Naive thymus-derived CD4-positive, alpha-beta T cell (primary cell): ENCODE results near the gene CCDC178. TPM values are rescaled to one million over a fixed set of nuclear protein-coding genes. Genes with fewer than 3 reads are reported as not detected.

Experiments used
- ATAC-seq: fragments of 150-1000 bp; cut with Tn5 transposase; 2 replicates; pipeline ENCODE4 v1.10.0; 2021; ENCODE audit warnings: mild to moderate bottlenecking, moderate library complexity
- CTCF ChIA-PET: fragments of 350-600 bp; sonication (Branson Sonifier 250); formaldehyde crosslinking; loops from one replicate; lab custom pipeline; 2021; ENCODE audit warnings: antibody characterized with exemption; lab: Charles Lee
- POLR2A ChIA-PET: fragments of 350-600 bp; sonication (Branson Sonifier 250); formaldehyde crosslinking; loops from one replicate; lab custom pipeline; 2021; ENCODE audit warnings: antibody characterized with exemption, inconsistent platforms; lab: Charles Lee
- DNase-seq, 9 donors: peaks; one replicate each; pipeline versions ENCODE4 v3.0.0 to v3.0.0-alpha.2; 2020 to 2022; ENCODE audit warnings: mixed read lengths in 1 of 9
- H3K27ac ChIP-seq: one replicate; pipeline ENCODE4 v1.7.0; 2013; ENCODE audit warnings: mild to moderate bottlenecking, low read depth, low read length, moderate library complexity
- H3K27me3 ChIP-seq, 2 donors: one replicate each; pipeline ENCODE4 v1.7.0; 2013; ENCODE audit warnings: low read length in 2 of 2, mild to moderate bottlenecking in 2 of 2, moderate library complexity in 2 of 2; ENCODE audit not compliant: control insufficient read depth in 2 of 2, insufficient read depth in 2 of 2
- H3K36me3 ChIP-seq, 3 experiments: 1 replicate in 2 of 3; 2 replicates in 1 of 3; pipeline ENCODE4 v1.7.0; 2013; ENCODE audit warnings: low read length in 3 of 3, mild to moderate bottlenecking in 3 of 3, moderate library complexity in 1 of 3; ENCODE audit not compliant: insufficient read depth in 3 of 3, control insufficient read depth in 2 of 3
- H3K4me1 ChIP-seq, 2 donors: one replicate each; pipeline ENCODE4 v1.7.0; 2013; ENCODE audit warnings: low read length in 2 of 2, mild to moderate bottlenecking in 2 of 2, moderate library complexity in 1 of 2; ENCODE audit not compliant: control insufficient read depth in 2 of 2, insufficient read depth in 2 of 2
- H3K4me3 ChIP-seq: 2 replicates; pipeline ENCODE4 v1.7.0; 2013; ENCODE audit warnings: mild to moderate bottlenecking, low read length
- H3K9me3 ChIP-seq, 3 experiments: 1 replicate in 2 of 3; 2 replicates in 1 of 3; pipeline ENCODE4 v1.7.0; 2013; ENCODE audit warnings: low read length in 3 of 3; ENCODE audit not compliant: control insufficient read depth in 2 of 3
- H3K27ac Mint-ChIP-seq, 9 donors: one replicate each; pipeline ENCODE4 v1.8.0; 2020 to 2022; ENCODE audit warnings: mixed read lengths in 9 of 9, mild to moderate bottlenecking in 8 of 9, moderate library complexity in 5 of 9, inconsistent platforms in 2 of 9
- H3K27me3 Mint-ChIP-seq, 5 donors: one replicate each; pipeline ENCODE4 v1.8.0; 2021 to 2022; ENCODE audit warnings: mixed read lengths in 5 of 5, mild to moderate bottlenecking in 1 of 5
- H3K36me3 Mint-ChIP-seq, 5 donors: one replicate each; pipeline ENCODE4 v1.8.0; 2020 to 2022; ENCODE audit warnings: mixed read lengths in 5 of 5, mild to moderate bottlenecking in 3 of 5, inconsistent platforms in 1 of 5
- H3K4me1 Mint-ChIP-seq, 7 donors: one replicate each; pipeline ENCODE4 v1.8.0; 2020 to 2022; ENCODE audit warnings: mixed read lengths in 7 of 7, mild to moderate bottlenecking in 3 of 7, inconsistent platforms in 1 of 7
- H3K4me3 Mint-ChIP-seq, 10 donors: one replicate each; pipeline ENCODE4 v1.8.0; 2020 to 2022; ENCODE audit warnings: mild to moderate bottlenecking in 10 of 10, mixed read lengths in 10 of 10, moderate library complexity in 6 of 10, inconsistent platforms in 2 of 10
- H3K9me3 Mint-ChIP-seq, 11 donors: one replicate each; pipeline ENCODE4 v1.8.0; 2020 to 2022; ENCODE audit warnings: mixed read lengths in 11 of 11, mild to moderate bottlenecking in 4 of 11, inconsistent platforms in 1 of 11, moderate library complexity in 1 of 11
- intact Hi-C, 2 donors: fragments of 100-400 bp; cut with micrococcal nuclease; formaldehyde crosslinking; loops; one replicate each; pipeline ENCODE4 v1.15.1; 2023
- polyA plus RNA-seq, 2 donors: library from polyadenylated mRNA; unstranded; fragments of 300-500 nt; fragmentation: Illumina TruSeq; gene quantifications; one replicate each; pipeline ENCODE4 v1.2.3, GENCODE V29; 2021
- total RNA-seq, 6 experiments: library from RNA in 5 of 6; stranded (reverse) in 5 of 6; gene quantifications; 1 replicate in 5 of 6; 2 replicates in 1 of 6; pipeline ENCODE4 v1.2.3 and lab custom pipeline; 2021 to 2026

The CCDC178 gene, protein sequence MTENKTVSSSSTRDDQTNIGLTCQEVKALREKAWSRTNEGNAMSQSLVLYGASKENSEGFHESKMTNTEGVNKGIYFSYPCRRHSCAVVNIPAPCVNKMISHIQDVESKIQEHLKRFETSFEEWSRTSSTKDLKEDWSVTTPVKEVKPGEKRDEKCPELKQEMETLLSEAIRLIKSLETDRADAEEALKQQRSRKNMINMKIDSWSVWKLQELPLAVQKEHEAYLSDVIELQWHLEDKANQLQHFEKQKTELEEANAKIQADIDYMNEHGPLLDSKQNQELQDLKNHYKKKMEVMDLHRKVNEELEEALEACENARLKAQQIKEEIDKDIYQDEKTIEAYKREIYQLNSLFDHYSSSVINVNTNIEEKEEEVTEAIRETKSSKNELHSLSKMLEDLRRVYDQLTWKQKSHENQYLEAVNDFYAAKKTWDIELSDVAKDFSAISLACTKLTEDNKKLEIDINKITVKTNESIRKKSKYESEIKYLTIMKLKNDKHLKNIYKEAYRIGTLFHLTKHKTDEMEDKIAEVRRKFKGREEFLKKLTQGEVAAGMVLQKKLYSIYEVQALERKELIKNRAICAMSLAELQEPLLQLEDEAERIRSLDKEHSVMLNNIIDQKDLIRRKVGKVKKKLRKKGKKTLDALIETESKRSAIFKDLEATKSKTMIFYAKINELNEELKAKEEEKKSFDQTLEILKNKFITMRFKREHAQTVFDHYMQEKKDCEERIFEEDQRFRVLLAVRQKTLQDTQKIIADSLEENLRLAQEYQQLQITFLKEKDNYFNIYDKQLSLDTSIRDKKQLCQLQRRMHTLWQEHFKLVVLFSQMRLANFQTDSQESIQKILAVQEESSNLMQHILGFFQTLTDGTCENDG
- total RNA-seq (not detected), polyA plus RNA-seq (not detected), total RNA-seq (lab: John Stamatoyannopoulos, UW) (not detected)

DNA sequence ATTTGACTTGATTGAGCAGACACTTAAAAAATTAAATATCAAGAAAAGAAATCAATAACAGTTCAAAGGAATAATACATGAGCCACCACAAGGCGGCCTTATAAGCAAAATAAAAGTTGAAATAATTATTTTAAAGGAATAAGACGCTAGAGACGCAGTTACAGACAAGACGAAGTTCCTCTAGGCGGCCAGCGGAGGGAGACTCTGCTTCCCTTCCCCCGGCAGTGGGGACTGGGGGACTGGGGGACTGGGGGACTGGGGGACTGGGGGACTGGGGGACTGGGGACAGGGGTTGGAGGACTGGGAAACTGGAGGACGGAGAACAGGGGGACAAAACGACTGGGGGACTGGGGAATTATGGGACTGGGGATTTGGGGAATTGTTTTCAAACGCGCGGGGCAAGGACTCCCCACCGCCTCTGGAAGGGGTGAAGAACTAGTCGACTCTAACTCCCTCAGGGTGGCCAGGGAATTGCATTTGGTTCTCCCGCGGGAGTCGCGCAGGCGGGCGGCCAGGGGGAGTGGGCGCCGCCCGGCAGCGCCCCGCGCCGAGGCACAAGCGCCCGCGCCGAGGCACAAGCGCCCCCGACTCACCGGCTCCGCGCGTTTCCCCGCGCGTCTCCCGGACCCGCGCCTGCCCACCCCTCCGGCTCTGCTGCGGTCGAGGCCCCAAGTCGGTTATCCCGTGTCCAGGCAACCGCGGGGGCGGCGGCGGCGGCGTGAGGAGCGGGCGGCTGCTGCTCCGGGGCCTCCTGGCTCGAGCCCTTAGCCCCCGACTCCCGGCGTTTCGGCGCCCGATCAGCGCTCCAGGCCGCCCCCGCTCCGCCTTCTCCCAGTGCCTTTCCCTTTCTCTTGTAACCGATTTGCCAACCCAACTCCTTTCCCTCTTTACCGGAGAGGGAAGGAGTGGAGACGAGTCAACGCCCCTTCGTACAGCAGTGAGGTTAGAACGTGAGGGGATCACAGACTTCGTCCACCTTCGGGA lies at the start of gene CCDC178:
Gene CCDC178, minus strand, starts transcription at position 662 of the 984 bp plus-strand sequence. CDS start 28,633 bp downstream, outside the sequence.
- intact Hi-C loops: no loop called here
- ATAC-seq (no peak), DNase-seq (no peak)
- Histone ChIP-seq H3K4me1 (no peaks in the 10 kb centered on the region), H3K27me3 (no peaks in the 10 kb centered on the region), H3K4me3 (no peak within 1 kb of the TSS), H3K36me3 (no peaks in the 10 kb centered on the region), H3K9me3 (no peaks in the 10 kb centered on the region), H3K27ac (no peak within 1 kb of the TSS)
- ChIA-PET CTCF (no interaction called here), POLR2A (no interaction called here)
- Mint-ChIP-seq H3K36me3 (peaks cover 0 to 12% (median 0%) of the 10 kb centered on the region in 5 donors), H3K9me3 (peaks cover 0 to 20% (median 6%) of the 10 kb centered on the region in 11 donors), H3K4me1 (no peaks in the 10 kb centered on the region), H3K4me3 (no peak within 1 kb of the TSS), H3K27ac (no peak within 1 kb of the TSS), H3K27me3 (peaks cover 20 to 35% (median 31%) of the 10 kb centered on the region in 5 donors)

DNA sequence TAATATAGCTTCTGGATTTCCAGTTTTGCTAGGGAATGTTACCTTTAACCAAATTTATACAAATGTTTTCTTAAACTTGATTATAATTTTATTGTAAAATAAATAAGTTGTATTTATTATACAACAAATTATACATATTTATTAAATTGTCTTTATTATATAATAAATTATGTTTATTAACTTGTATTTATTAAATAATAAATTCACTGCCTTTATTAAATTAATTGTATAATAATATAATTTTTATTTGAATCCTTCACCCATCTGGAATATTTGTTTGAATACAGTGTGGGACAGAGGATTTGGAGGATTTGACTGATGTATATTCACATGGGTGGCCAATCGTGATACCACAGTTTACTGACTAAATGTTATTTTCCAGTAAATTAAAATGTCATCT lies 43.4 kb upstream of the CCDC178 start:
- Histone ChIP-seq H3K4me3 (no peak overlapping the region), H3K27ac (no peak overlapping the region), H3K27me3 (no peaks in the 10 kb centered on the region), H3K4me1 (no peaks in the 10 kb centered on the region), H3K36me3 (no peaks in the 10 kb centered on the region), H3K9me3 (no peaks in the 10 kb centered on the region)
- ChIA-PET POLR2A (no interaction called here), CTCF (no interaction called here)
- H3K9me3 Mint-ChIP-seq: peaks cover 0 to 2% (median 0%) of the 10 kb centered on the region in 11 donors
- H3K36me3 Mint-ChIP-seq: no peaks in the 10 kb centered on the region
- no peak for ATAC-seq
- no peak for DNase-seq
- H3K4me3 Mint-ChIP-seq: no peak overlapping the region
- no peaks in the 10 kb centered on the region for H3K27me3 Mint-ChIP-seq
- H3K27ac Mint-ChIP-seq: no peak overlapping the region
- no peaks in the 10 kb centered on the region for H3K4me1 Mint-ChIP-seq
- intact Hi-C loops: no loop called here

GRCh38 chr18:33472509-33472908 lies 32.0 kb upstream of the CCDC178 start:
- intact Hi-C loops: loop anchor here in 1 of 2 donors (10.0 kb wide), 1 partner anchor 48 kb away; no protein-coding TSS in a partner anchor
- Mint-ChIP-seq H3K36me3 (no peaks in the 10 kb centered on the region), H3K4me3 (no peak overlapping the region), H3K27ac (no peak overlapping the region), H3K4me1 (no peaks in the 10 kb centered on the region), H3K27me3 (no peaks in the 10 kb centered on the region), H3K9me3 (peaks cover 0 to 9% (median 1%) of the 10 kb centered on the region in 11 donors)
- Histone ChIP-seq H3K27ac (no peak overlapping the region), H3K27me3 (no peaks in the 10 kb centered on the region), H3K9me3 (no peaks in the 10 kb centered on the region), H3K4me3 (no peak overlapping the region), H3K36me3 (no peaks in the 10 kb centered on the region), H3K4me1 (no peaks in the 10 kb centered on the region)
- ChIA-PET POLR2A (no interaction called here), CTCF (no interaction called here)
- DNase-seq (no peak), ATAC-seq (no peak)

GRCh38 chr18:33470216-33470615 lies 29.7 kb upstream of the CCDC178 start:
- no peak overlapping the region for H3K4me3 Mint-ChIP-seq
- H3K27me3 ChIP-seq: no peaks in the 10 kb centered on the region
- intact Hi-C loops: loop anchor here in 1 of 2 donors (10.0 kb wide), 1 partner anchor 45 kb away; no protein-coding TSS in a partner anchor
- no peak overlapping the region for H3K27ac Mint-ChIP-seq
- H3K27ac ChIP-seq: no peak overlapping the region
- H3K36me3 Mint-ChIP-seq: no peaks in the 10 kb centered on the region
- peaks cover 0 to 12% (median 4%) of the 10 kb centered on the region in 11 donors for H3K9me3 Mint-ChIP-seq
- no peak for ATAC-seq
- no peaks in the 10 kb centered on the region for H3K27me3 Mint-ChIP-seq
- ChIA-PET CTCF (no interaction called here), POLR2A (no interaction called here)
- H3K4me1 ChIP-seq: no peaks in the 10 kb centered on the region
- no peaks in the 10 kb centered on the region for H3K36me3 ChIP-seq
- no peak overlapping the region for H3K4me3 ChIP-seq
- no peaks in the 10 kb centered on the region for H3K4me1 Mint-ChIP-seq
- no peaks in the 10 kb centered on the region for H3K9me3 ChIP-seq
- DNase-seq: no peak

DNA sequence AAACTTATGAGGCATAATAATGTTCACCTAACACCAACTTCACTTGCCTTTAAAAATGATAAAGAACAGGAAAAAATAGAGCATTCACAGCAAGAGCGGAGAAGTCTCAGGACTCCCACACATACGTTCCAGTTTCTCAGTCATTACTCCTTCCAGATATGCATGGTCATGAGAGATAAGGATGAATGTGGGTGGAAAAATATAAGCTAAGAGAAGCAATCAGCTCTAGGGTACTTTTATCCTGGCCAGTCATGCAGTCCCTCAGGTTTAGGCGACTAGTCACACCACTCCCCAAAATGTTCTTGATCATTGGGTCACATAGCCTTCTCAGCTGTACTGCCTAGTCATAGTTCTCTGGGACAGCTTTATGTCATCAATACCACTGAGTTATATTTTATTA lies 29.2 kb upstream of the CCDC178 start:
- ChIA-PET POLR2A (no interaction called here), CTCF (no interaction called here)
- Mint-ChIP-seq H3K27me3 (no peaks in the 10 kb centered on the region), H3K36me3 (no peaks in the 10 kb centered on the region), H3K4me3 (no peak overlapping the region), H3K9me3 (peaks cover 0 to 14% (median 4%) of the 10 kb centered on the region in 11 donors), H3K27ac (no peak overlapping the region), H3K4me1 (no peaks in the 10 kb centered on the region)
- H3K4me3 ChIP-seq: no peak overlapping the region
- H3K9me3 ChIP-seq: no peaks in the 10 kb centered on the region
- intact Hi-C loops: loop anchor here in 1 of 2 donors (10.0 kb wide), 1 partner anchor 45 kb away; no protein-coding TSS in a partner anchor
- H3K27ac ChIP-seq: no peak overlapping the region
- H3K36me3 ChIP-seq: no peaks in the 10 kb centered on the region
- ATAC-seq (no peak), DNase-seq (no peak)
- no peaks in the 10 kb centered on the region for H3K4me1 ChIP-seq
- no peaks in the 10 kb centered on the region for H3K27me3 ChIP-seq

- ChIA-PET POLR2A (no interaction called here), CTCF (no interaction called here)
- H3K4me1 ChIP-seq: no peaks in the 10 kb centered on the region
- H3K9me3 ChIP-seq: no peaks in the 10 kb centered on the region
- no peak overlapping the region for H3K4me3 ChIP-seq
- no peaks in the 10 kb centered on the region for H3K4me1 Mint-ChIP-seq
- no peaks in the 10 kb centered on the region for H3K27me3 Mint-ChIP-seq
- H3K9me3 Mint-ChIP-seq: peaks cover 0 to 5% (median 4%) of the 10 kb centered on the region in 11 donors
- no peak overlapping the region for H3K27ac ChIP-seq
- H3K36me3 ChIP-seq: no peaks in the 10 kb centered on the region
- intact Hi-C loops: no loop called here
- H3K4me3 Mint-ChIP-seq: no peak overlapping the region
- H3K27me3 ChIP-seq: no peaks in the 10 kb centered on the region
- H3K27ac Mint-ChIP-seq: no peak overlapping the region
- ATAC-seq (no peak), DNase-seq (no peak)
- H3K36me3 Mint-ChIP-seq: no peaks in the 10 kb centered on the region
These were observed 27.0 kb upstream of the CCDC178 start for GRCh38 chr18:33467531-33467930.
